GM12878 (cell line): ENCODE measurements around the gene PRKCQ. TPM values are rescaled to one million over a fixed set of nuclear protein-coding genes. Genes with fewer than 3 reads are reported as not detected.

Experiments used
- ATAC-seq: fragments of 200-7000 bp; cut with Tn5 transposase; 3 replicates; pipeline ENCODE4 v1.9.1; 2020; ENCODE audit warnings: mild to moderate bottlenecking, moderate library complexity
- BruUV-seq: library from RNA; stranded (reverse); fragments of 400-500 nt; replicated peaks from 2 replicates; lab custom pipeline; 2021; lab: Mats Ljungman, UMichigan
- CTCF ChIA-PET: fragments of 300-600 bp; sonication (Branson Sonifier 250); formaldehyde crosslinking; extraction: SDS; loops from one replicate; lab custom pipeline; 2021; ENCODE audit warnings: inconsistent platforms; lab: Yijun Ruan, JAX
- POLR2A ChIA-PET: fragments of 350-600 bp; formaldehyde crosslinking; extraction: SDS; loops from one replicate; lab custom pipeline; 2021; ENCODE audit warnings: inconsistent platforms; lab: Charles Lee
- RAD21 ChIA-PET: fragments of 300-600 bp; sonication (Branson Sonifier 250); formaldehyde crosslinking; loops from one replicate; lab custom pipeline; 2023; ENCODE audit warnings: antibody characterized with exemption; ENCODE audit not compliant: unreplicated experiment; lab: Charles Lee
- SMC1A ChIA-PET: fragments of 300-600 bp; sonication (Branson Sonifier 250); formaldehyde crosslinking; loops from one replicate; lab custom pipeline; 2023; ENCODE audit not compliant: unreplicated experiment, uncharacterized antibody; lab: Charles Lee
- DNase-seq: peaks from one replicate; pipeline ENCODE4 v3.0.0-alpha.2; 2011; ENCODE audit warnings: low read depth, low spot score
- FAIRE-seq: peaks from 3 replicates; lab custom pipeline; 2011; peaks lifted over from hg19 to GRCh38; lab: Jason Lieb, UNC
- H2AFZ ChIP-seq: 2 replicates; pipeline ENCODE4 v1.6.0; 2011; ENCODE audit warnings: low read depth, low read length, control low read depth; ENCODE audit not compliant: control insufficient read depth
- H3K27ac ChIP-seq: 2 replicates; pipeline ENCODE4 v1.5.1; 2011; ENCODE audit warnings: control low read depth; ENCODE audit not compliant: control insufficient read depth, insufficient read depth
- H3K27me3 ChIP-seq, 2 experiments: replicated peaks in 1 of 2; 2 replicates each; pipeline versions ENCODE4 v1.6.0 to v1.6.1; 2011; ENCODE audit warnings: low read length in 1 of 2; ENCODE audit not compliant: control insufficient read depth in 2 of 2, insufficient read depth in 2 of 2
- H3K36me3 ChIP-seq, 2 experiments: 2 replicates each; pipeline ENCODE4 v1.5.1; 2011; ENCODE audit warnings: low read length in 1 of 2; ENCODE audit not compliant: control insufficient read depth in 2 of 2, insufficient read depth in 2 of 2
- H3K4me1 ChIP-seq: 2 replicates; pipeline ENCODE4 v1.6.1; 2011; ENCODE audit warnings: mild to moderate bottlenecking, low read length, moderate library complexity, mixed read lengths; ENCODE audit not compliant: control insufficient read depth, insufficient read depth
- H3K4me2 ChIP-seq: 2 replicates; pipeline ENCODE4 v1.6.0; 2011; ENCODE audit warnings: control low read depth; ENCODE audit not compliant: control insufficient read depth, insufficient read depth
- H3K4me3 ChIP-seq: fragments of 200-600 bp; sonication (generic); 2 replicates; pipeline ENCODE4 v1.5.1; 2016
- H3K79me2 ChIP-seq: 2 replicates; pipeline ENCODE4 v1.6.0; 2011; ENCODE audit warnings: low read length; ENCODE audit not compliant: control insufficient read depth, insufficient read depth
- H3K9ac ChIP-seq: 2 replicates; pipeline ENCODE4 v1.8.0; 2011; ENCODE audit warnings: low read length, control low read depth, mixed read lengths; ENCODE audit not compliant: control insufficient read depth, insufficient read depth
- H3K9me3 ChIP-seq: replicated peaks from 3 replicates; pipeline ENCODE4 v1.5.1; 2011; ENCODE audit warnings: mild to moderate bottlenecking, low read length; ENCODE audit not compliant: control insufficient read depth, insufficient read depth
- H4K20me1 ChIP-seq: 2 replicates; pipeline ENCODE4 v1.6.0; 2011; ENCODE audit not compliant: control insufficient read depth, insufficient read depth
- HDAC2 ChIP-seq: fragments of 200-600 bp; sonication (generic); IDR thresholded peaks from 2 replicates; pipeline ENCODE4 v1.6.1; 2017
- WGBS: methylation state at CpG from one replicate; pipeline ENCODE4 v1.1.6; 2016; ENCODE audit warnings: low lambda C conversion rate; ENCODE audit not compliant: insufficient replicate concordance, insufficient coverage; ENCODE audit errors: missing lambda C conversion rate; 5-methylcytosine and 5-hydroxymethylcytosine counted together
- in situ Hi-C: fragments of 300-500 bp; cut with MboI; formaldehyde crosslinking; loops from 9 replicates; pipeline ENCODE4 v1.14.3; 2018; ENCODE audit warnings: mixed read lengths
- intact Hi-C: fragments of 100-400 bp; cut with micrococcal nuclease; formaldehyde crosslinking; loops from one replicate; pipeline ENCODE4 v1.14.2; 2022; ENCODE audit not compliant: unreplicated experiment
- polyA plus RNA-seq, 11 experiments: library from polyadenylated mRNA; depleted of rRNA in 4 of 11; unstranded in 6 of 11; stranded (reverse) in 5 of 11; fragments of >200 nt; fragmentation: Nextera tagmentation in 4 of 11; fragmentation: Illumina TruSeq in 1 of 11; extraction: Ambion mirVana in 4 of 11; extraction: Trizol in 1 of 11; gene quantifications; 1 replicate in 1 of 11; 2 replicates in 10 of 11; pipeline versions ENCODE4 v1.2.1 to v1.2.3, GENCODE V29; 2011 to 2016; ENCODE audit warnings: inconsistent platforms in 2 of 11, missing spikeins in 2 of 11, low read depth in 1 of 11
- total RNA-seq, 4 experiments: library from RNA; depleted of rRNA in 3 of 4; stranded (reverse); fragments of >200 nt in 3 of 4; fragmentation: Illumina TruSeq in 1 of 4; extraction: Trizol in 1 of 4; gene quantifications; 2 replicates each; pipeline versions ENCODE4 v1.2.1 to v1.2.3, GENCODE V29; 2013 to 2021
- TF ChIP-seq, protein P1 (sequence below): fragments of 150-350 bp; IDR thresholded peaks from 2 replicates; pipeline ENCODE4 v1.6.1; 2014; ENCODE audit warnings: mild to moderate bottlenecking, low read depth, low read length

The PRKCQ gene
- total and polyA plus RNA-seq, 10 of the 15 experiments (the other 5 are each of a cell fraction or from before 2014, with no cell fraction given) = 0.26 to 8.9 (median 0.98) TPM

- no TSS peak for BruUV-seq
- ChIA-PET CTCF (interaction anchor here (1.0 to 8.5 kb wide), 10 partner anchors 16 to 318 kb away, joined by 4 to 217 read pairs (median 14); partner anchors contain the start of gene PFKFB3), RAD21 (interaction anchor here (1.0 to 3.2 kb wide), 4 partner anchors 200 to 275 kb away, joined by 3 to 29 read pairs (median 7); partner anchors contain the start of gene PFKFB3), SMC1A (interaction anchor here (0.6 to 2.8 kb wide), 6 partner anchors 9 to 269 kb away, joined by 3 to 28 read pairs (median 10); partner anchors contain the start of gene PFKFB3), POLR2A (no interaction called here)
- no peak overlapping the region for H2AFZ ChIP-seq
- no peaks in the 10 kb centered on the region for H3K4me1 ChIP-seq
- H3K79me2 ChIP-seq = no peaks in the 10 kb centered on the region
- H3K4me3 ChIP-seq = no peak overlapping the region
- DNase-seq (no peak), ATAC-seq (no peak), FAIRE-seq (no peak)
- WGBS = 21% methylated on average over 1 of the region's 1 CpG
- no peak overlapping the region for H3K27ac ChIP-seq
- TF ChIP-seq, protein P1, sequence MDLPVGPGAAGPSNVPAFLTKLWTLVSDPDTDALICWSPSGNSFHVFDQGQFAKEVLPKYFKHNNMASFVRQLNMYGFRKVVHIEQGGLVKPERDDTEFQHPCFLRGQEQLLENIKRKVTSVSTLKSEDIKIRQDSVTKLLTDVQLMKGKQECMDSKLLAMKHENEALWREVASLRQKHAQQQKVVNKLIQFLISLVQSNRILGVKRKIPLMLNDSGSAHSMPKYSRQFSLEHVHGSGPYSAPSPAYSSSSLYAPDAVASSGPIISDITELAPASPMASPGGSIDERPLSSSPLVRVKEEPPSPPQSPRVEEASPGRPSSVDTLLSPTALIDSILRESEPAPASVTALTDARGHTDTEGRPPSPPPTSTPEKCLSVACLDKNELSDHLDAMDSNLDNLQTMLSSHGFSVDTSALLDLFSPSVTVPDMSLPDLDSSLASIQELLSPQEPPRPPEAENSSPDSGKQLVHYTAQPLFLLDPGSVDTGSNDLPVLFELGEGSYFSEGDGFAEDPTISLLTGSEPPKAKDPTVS = no peak
- TF ChIP-seq HDAC2 = 0 out of 2 replicates have a peak, but pooled peaks have one; percentile 58
- no peak overlapping the region for H3K4me2 ChIP-seq
- in situ Hi-C loops = loop anchor here (5.0 to 10.0 kb wide), 3 partner anchors 202 to 390 kb away; partner anchors contain the start of gene PFKFB3
- no peak overlapping the region for H3K9ac ChIP-seq
- intact Hi-C loops = no loop called here
- H4K20me1 ChIP-seq = no peaks in the 10 kb centered on the region
- no peaks in the 10 kb centered on the region; a peak in 2 of 4 replicates for H3K27me3 ChIP-seq
- no peaks in the 10 kb centered on the region for H3K9me3 ChIP-seq
- H3K36me3 ChIP-seq = no peaks in the 10 kb centered on the region
Measured at GRCh38 chr10:6404127-6405072, 175.7 kb downstream of the PRKCQ start.
